Measurements from ENCODE around the gene CDIPT. TPM values are rescaled to one million over a fixed set of nuclear protein-coding genes. Genes with fewer than 3 reads are reported as not detected.

The CDIPT gene
- total and polyA plus RNA-seq, 10 of the 15 experiments (the other 5 are each of a cell fraction or from before 2014, with no cell fraction given), result 0.87 to 36.4 (median 27.1) TPM

GRCh38 chr16:29852654-29853053 lies 10.4 kb downstream of the CDIPT start:
- in situ Hi-C loops (cut with MboI), result no loop called here
- no TSS peak for BruUV-seq (replicated peaks)

GRCh38 chr16:29850998-29851397 lies 12.0 kb downstream of the CDIPT start:
- RAD21 ChIA-PET (ENCODE audit: unreplicated experiment), result interaction anchor here (0.6 kb wide), 1 partner anchor 734 kb away, joined by 5 read pairs; no protein-coding TSS in a partner anchor
- CTCF ChIA-PET, result interaction anchor here (0.9 to 3.8 kb wide), 2 partner anchors 34 to 159 kb away, joined by 3 to 9 read pairs; no protein-coding TSS in a partner anchor
- no TSS peak for BruUV-seq (replicated peaks)

More at GRCh38 chr16:29852654-29853053, 10.4 kb downstream of the CDIPT start:
- Histone ChIP-seq H3K27ac (ENCODE audit: control insufficient read depth, insufficient read depth) (no peak overlapping the region), H3K36me3 (ENCODE audit: control insufficient read depth in 2 of 2, insufficient read depth in 2 of 2, low read length in 1 of 2) (no peaks in the 10 kb centered on the region), H3K9me3 (replicated peaks; ENCODE audit: control insufficient read depth, insufficient read depth, low read length) (no peaks in the 10 kb centered on the region), H3K4me1 (ENCODE audit: control insufficient read depth, insufficient read depth, low read length) (no peaks in the 10 kb centered on the region), H2AFZ (ENCODE audit: control insufficient read depth, low read depth, low read length) (no peak overlapping the region), H3K27me3 (replicated peaks in 1 of 2; ENCODE audit: control insufficient read depth in 2 of 2, insufficient read depth in 2 of 2, low read length in 1 of 2) (no peaks in the 10 kb centered on the region), H4K20me1 (ENCODE audit: control insufficient read depth, insufficient read depth) (no peaks in the 10 kb centered on the region), H3K4me2 (ENCODE audit: control insufficient read depth, insufficient read depth) (no peak overlapping the region), H3K4me3 (no peak overlapping the region), H3K9ac (ENCODE audit: control insufficient read depth, insufficient read depth, low read length) (no peak overlapping the region), H3K79me2 (ENCODE audit: control insufficient read depth, insufficient read depth, low read length) (no peaks in the 10 kb centered on the region)
- FAIRE-seq (no peak), ATAC-seq (no peak), DNase-seq (ENCODE audit: low read depth, low spot score) (no peak)
- TF ChIP-seq ZSCAN29 (IDR thresholded peaks at IDR 0.05) (no peak), POLR2AphosphoS2 (IDR thresholded peaks at IDR 0.05; ENCODE audit: low read depth, low read length) (no peak), TBL1XR1 (IDR thresholded peaks at IDR 0.05; ENCODE audit: low read depth, low read length) (no peak), POU2F2 (IDR thresholded peaks at IDR 0.05; ENCODE audit: borderline replicate concordance, low read depth, low read length) (no peak), MYB (IDR thresholded peaks at IDR 0.05; ENCODE audit: borderline replicate concordance, low read depth, low read length) (no peak), IKZF1 (conservative IDR thresholded peaks at IDR 0.05) (no peak), SREBF1 (IDR thresholded peaks at IDR 0.05; ENCODE audit: low read length) (no peak), NBN (IDR thresholded peaks at IDR 0.05) (no peak), NR2C1 (IDR thresholded peaks at IDR 0.05) (no peak), USF2 (IDR thresholded peaks at IDR 0.05; ENCODE audit: borderline replicate concordance, low read depth, low read length) (no peak)
- 73% methylated on average over 7 of the region's 7 CpGs for WGBS (ENCODE audit: insufficient coverage, insufficient replicate concordance, low lambda C conversion rate, missing lambda C conversion rate)
- ChIA-PET POLR2A (no interaction called here), CTCF (interaction anchor here (0.6 to 3.8 kb wide), 3 partner anchors 36 to 182 kb away, joined by 3 to 9 read pairs (median 3); no protein-coding TSS in a partner anchor), RAD21 (ENCODE audit: unreplicated experiment) (interaction anchor here (0.6 kb wide), 1 partner anchor 159 kb away, joined by 4 read pairs; no protein-coding TSS in a partner anchor), SMC1A (ENCODE audit: uncharacterized antibody, unreplicated experiment) (no interaction called here)
- intact Hi-C loops (cut with micrococcal nuclease; ENCODE audit: unreplicated experiment), result no loop called here

More at GRCh38 chr16:29850998-29851397, 12.0 kb downstream of the CDIPT start:
- POLR2A ChIA-PET, result interaction anchor here (0.6 to 0.7 kb wide), 3 partner anchors 11 to 76 kb away, joined by 3 to 6 read pairs (median 4); no protein-coding TSS in a partner anchor
- Histone ChIP-seq H3K27me3 (replicated peaks in 1 of 2; ENCODE audit: control insufficient read depth in 2 of 2, insufficient read depth in 2 of 2, low read length in 1 of 2) (no peaks in the 10 kb centered on the region), H3K4me1 (ENCODE audit: control insufficient read depth, insufficient read depth, low read length) (no peaks in the 10 kb centered on the region), H3K4me2 (ENCODE audit: control insufficient read depth, insufficient read depth) (no peak overlapping the region), H3K36me3 (ENCODE audit: control insufficient read depth in 2 of 2, insufficient read depth in 2 of 2, low read length in 1 of 2) (peaks cover 1 to 3% of the 10 kb centered on the region in 2 experiments; a peak in 1 of 4 replicates), H3K9me3 (replicated peaks; ENCODE audit: control insufficient read depth, insufficient read depth, low read length) (no peaks in the 10 kb centered on the region), H3K9ac (ENCODE audit: control insufficient read depth, insufficient read depth, low read length) (no peak overlapping the region), H3K79me2 (ENCODE audit: control insufficient read depth, insufficient read depth, low read length) (no peaks in the 10 kb centered on the region), H3K27ac (ENCODE audit: control insufficient read depth, insufficient read depth) (no peak overlapping the region), H4K20me1 (ENCODE audit: control insufficient read depth, insufficient read depth) (no peaks in the 10 kb centered on the region), H3K4me3 (no peak overlapping the region), H2AFZ (ENCODE audit: control insufficient read depth, low read depth, low read length) (no peak overlapping the region)
- SMC1A ChIA-PET (ENCODE audit: uncharacterized antibody, unreplicated experiment), result interaction anchor here (3.6 kb wide), 1 partner anchor 32 kb away, joined by 48 read pairs; the partner anchor contains the start of genes MVP and PAGR1
- no peak for FAIRE-seq
- TF ChIP-seq CEBPB (IDR thresholded peaks at IDR 0.05; ENCODE audit: borderline replicate concordance in 1 of 2, low read depth in 2 of 2, low read length in 2 of 2), result no peak
- intact Hi-C loops (cut with micrococcal nuclease; ENCODE audit: unreplicated experiment), result no loop called here
- ATAC-seq, result no peak
- in situ Hi-C loops (cut with MboI), result no loop called here
- WGBS (ENCODE audit: insufficient coverage, insufficient replicate concordance, low lambda C conversion rate, missing lambda C conversion rate), result 53% methylated on average over 3 of the region's 3 CpGs
- DNase-seq (ENCODE audit: low read depth, low spot score), result no peak
